ENCODE measurements around the gene COPS8.

The COPS8 gene

GRCh38 chr2:237132799-237133198 is 47.1 kb downstream of the COPS8 start:
- DNase-seq (ENCODE audit: low spot score) = no peak

- DNase-seq (ENCODE audit: low spot score) = no peak
These were observed 48.9 kb downstream of the COPS8 start for GRCh38 chr2:237134321-237135230.

- no peak for DNase-seq (ENCODE audit: low spot score)
These were observed 51.1 kb downstream of the COPS8 start for GRCh38 chr2:237136824-237137223.

- DNase-seq (ENCODE audit: low spot score) = no peak
These were observed 52.1 kb downstream of the COPS8 start for GRCh38 chr2:237137626-237138323.

- no peak for DNase-seq (ENCODE audit: low spot score)
These were observed 53.5 kb downstream of the COPS8 start for GRCh38 chr2:237139123-237139675.

GRCh38 chr2:237140689-237141285 is 55.1 kb downstream of the COPS8 start:
- no peak for DNase-seq (ENCODE audit: low spot score)

- DNase-seq (ENCODE audit: low spot score) = no peak
These were observed 55.9 kb downstream of the COPS8 start for GRCh38 chr2:237141571-237142051.

GRCh38 chr2:237143118-237143517 is 57.4 kb downstream of the COPS8 start:
- DNase-seq (ENCODE audit: low spot score) = no peak

- no peak for DNase-seq (ENCODE audit: low spot score)
These were observed 58.2 kb downstream of the COPS8 start for GRCh38 chr2:237143676-237144440.

- DNase-seq (ENCODE audit: low spot score) = no peak
These were observed 58.8 kb downstream of the COPS8 start for GRCh38 chr2:237144516-237144915.

GRCh38 chr2:237147317-237147716 is 61.6 kb downstream of the COPS8 start:
- DNase-seq (ENCODE audit: low spot score) = no peak

GRCh38 chr2:237148624-237149023 is 62.9 kb downstream of the COPS8 start:
- no peak for DNase-seq (ENCODE audit: low spot score)

- DNase-seq (ENCODE audit: low spot score) = no peak
These were observed 63.7 kb downstream of the COPS8 start for GRCh38 chr2:237149425-237149824.

Data from globus pallidus (tissue), 1 donor.